ENCODE results near the gene C5orf52. TPM values are rescaled to one million over a fixed set of nuclear protein-coding genes. Genes with fewer than 3 reads are reported as not detected.
A peak's percentile ranks its signal among the peaks of the same experiment; 100 is the strongest.
"Not testable (repeated sequence)": the region's sequence is repeated elsewhere in the genome, so short reads cannot be mapped to it uniquely, and the experiment has no call there.

Gene C5orf52
- total RNA-seq, 1 donor, result not detected

DNA sequence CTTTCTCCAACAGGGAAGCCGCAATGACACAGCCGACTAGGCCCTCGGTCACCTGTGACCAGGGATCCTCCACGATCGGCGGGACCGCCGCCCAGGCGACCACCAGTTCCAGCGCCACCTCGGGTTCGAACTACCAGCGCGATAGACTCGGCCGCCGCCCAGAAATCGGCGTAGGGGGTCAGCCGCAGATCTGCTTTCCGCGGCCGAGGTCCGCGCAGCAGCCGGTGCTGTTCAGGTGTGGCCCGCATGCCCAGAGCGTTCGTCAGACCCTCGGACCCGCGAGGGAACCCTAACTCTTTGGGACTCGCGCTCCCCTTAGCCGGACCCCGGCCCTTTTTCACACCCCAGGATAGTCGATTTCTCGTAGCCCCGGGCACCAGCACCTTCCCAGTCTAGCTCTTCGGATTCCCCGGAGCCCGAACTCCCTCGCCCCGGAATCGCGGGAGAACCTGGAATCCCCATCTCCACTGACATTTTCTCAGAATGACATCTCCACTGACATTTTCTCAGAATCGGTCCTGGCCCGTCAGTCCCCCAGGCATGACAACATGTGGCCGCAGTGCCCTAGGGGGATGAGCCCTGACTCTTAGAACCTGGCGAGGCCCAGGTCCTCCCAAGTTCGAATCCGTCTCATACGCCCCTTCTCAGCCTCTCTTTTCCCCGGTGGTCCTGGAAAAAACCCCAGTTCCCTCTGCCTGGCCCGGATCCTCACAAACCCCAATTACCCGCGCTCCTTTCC is 428 bp downstream of the C5orf52 start:
- H3K27ac ChIP-seq (ENCODE audit: low read depth, low read length), result peak overlapping the region; percentile 37
- H3K4me1 ChIP-seq (ENCODE audit: insufficient read depth, low read length), result peaks cover 5% of the 10 kb centered on the region
- no peaks in the 10 kb centered on the region for H3K27me3 ChIP-seq (ENCODE audit: insufficient read depth, low read length)
- no peaks in the 10 kb centered on the region for H4K20me1 ChIP-seq (ENCODE audit: insufficient read depth, low read length)
- no peaks in the 10 kb centered on the region for H3K79me2 ChIP-seq (ENCODE audit: insufficient read depth, low read length)
- H3K4me3 ChIP-seq (ENCODE audit: insufficient read depth, low read length), result peak overlapping the region; percentile 89
- DNase-seq (ENCODE audit: insufficient read length, low spot score, missing footprints), result no peak
- TF ChIP-seq, protein P1, sequence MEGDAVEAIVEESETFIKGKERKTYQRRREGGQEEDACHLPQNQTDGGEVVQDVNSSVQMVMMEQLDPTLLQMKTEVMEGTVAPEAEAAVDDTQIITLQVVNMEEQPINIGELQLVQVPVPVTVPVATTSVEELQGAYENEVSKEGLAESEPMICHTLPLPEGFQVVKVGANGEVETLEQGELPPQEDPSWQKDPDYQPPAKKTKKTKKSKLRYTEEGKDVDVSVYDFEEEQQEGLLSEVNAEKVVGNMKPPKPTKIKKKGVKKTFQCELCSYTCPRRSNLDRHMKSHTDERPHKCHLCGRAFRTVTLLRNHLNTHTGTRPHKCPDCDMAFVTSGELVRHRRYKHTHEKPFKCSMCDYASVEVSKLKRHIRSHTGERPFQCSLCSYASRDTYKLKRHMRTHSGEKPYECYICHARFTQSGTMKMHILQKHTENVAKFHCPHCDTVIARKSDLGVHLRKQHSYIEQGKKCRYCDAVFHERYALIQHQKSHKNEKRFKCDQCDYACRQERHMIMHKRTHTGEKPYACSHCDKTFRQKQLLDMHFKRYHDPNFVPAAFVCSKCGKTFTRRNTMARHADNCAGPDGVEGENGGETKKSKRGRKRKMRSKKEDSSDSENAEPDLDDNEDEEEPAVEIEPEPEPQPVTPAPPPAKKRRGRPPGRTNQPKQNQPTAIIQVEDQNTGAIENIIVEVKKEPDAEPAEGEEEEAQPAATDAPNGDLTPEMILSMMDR (IDR thresholded peaks at IDR 0.05; ENCODE audit: extremely low read depth, low read depth, low read length), result no peak
- no peaks in the 10 kb centered on the region for H3K36me3 ChIP-seq (ENCODE audit: insufficient read depth, low read length)
- H3K4me2 ChIP-seq (ENCODE audit: insufficient read depth, low read length), result peak overlapping the region; percentile 86
- H3K9me3 ChIP-seq (ENCODE audit: low read depth, low read length), result no peaks in the 10 kb centered on the region
- peak overlapping the region; percentile 96 for H2AFZ ChIP-seq (ENCODE audit: low read length)

DNA sequence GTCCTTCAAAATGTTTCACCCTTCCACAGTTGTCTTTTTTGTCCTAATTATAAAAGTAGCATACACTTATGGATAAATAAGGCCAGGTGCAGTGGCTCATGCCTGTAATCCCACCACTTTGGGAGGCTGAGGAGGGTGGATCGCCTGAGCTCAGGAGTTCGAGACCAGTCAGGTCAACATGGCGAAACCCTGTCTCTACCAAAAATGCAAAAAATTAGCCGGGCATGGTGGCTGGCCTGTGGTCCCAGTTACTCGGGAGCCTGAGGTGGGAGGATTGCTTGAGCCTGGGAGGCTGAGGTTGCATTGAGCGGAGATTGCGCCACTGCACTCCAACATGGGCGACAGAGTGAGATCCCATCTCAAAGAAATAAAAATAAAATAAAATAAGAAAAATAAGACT is 1.6 kb downstream of the C5orf52 start:
- Histone ChIP-seq H3K27ac (ENCODE audit: low read depth, low read length) (no peak overlapping the region), H3K4me2 (ENCODE audit: insufficient read depth, low read length) (no peak overlapping the region)
- TF ChIP-seq, protein P1 (IDR thresholded peaks at IDR 0.05; ENCODE audit: extremely low read depth, low read depth, low read length), result no peak

DNA sequence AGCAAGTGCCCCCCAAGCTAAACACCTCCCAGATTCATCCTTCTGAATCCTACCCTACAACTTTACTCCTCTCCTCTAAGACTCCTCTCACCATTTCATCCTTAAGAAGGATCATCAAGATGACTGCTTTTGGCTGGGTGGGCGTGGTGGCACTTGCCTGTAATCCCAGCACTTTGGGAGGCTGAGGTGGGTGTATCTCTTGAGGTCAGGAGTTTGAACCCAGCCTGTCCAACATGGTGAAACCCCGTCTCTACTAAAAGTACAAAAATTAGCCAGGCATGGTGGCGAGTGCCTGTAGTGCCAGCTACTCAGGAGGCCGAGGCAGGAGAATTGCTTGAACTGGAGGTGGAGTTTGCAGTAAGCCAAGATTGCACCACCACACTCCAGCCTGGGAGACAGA is 3.0 kb downstream of the C5orf52 start:
- H3K79me2 ChIP-seq (ENCODE audit: insufficient read depth, low read length); H3K9me3 ChIP-seq (ENCODE audit: low read depth, low read length); H3K4me3 ChIP-seq (ENCODE audit: insufficient read depth, low read length); H3K4me1 ChIP-seq (ENCODE audit: insufficient read depth, low read length); H3K4me2 ChIP-seq (ENCODE audit: insufficient read depth, low read length); H3K36me3 ChIP-seq (ENCODE audit: insufficient read depth, low read length); H3K27me3 ChIP-seq (ENCODE audit: insufficient read depth, low read length); DNase-seq (ENCODE audit: insufficient read length, low spot score, missing footprints); H4K20me1 ChIP-seq (ENCODE audit: insufficient read depth, low read length); H3K27ac ChIP-seq (ENCODE audit: low read depth, low read length); H2AFZ ChIP-seq (ENCODE audit: low read length): not testable (repeated sequence)

More for the DNA sequence above, 1.6 kb downstream of the C5orf52 start:
- H3K4me1 ChIP-seq (ENCODE audit: insufficient read depth, low read length), result peaks cover 5% of the 10 kb centered on the region
- no peak overlapping the region for H3K4me3 ChIP-seq (ENCODE audit: insufficient read depth, low read length)
- H3K36me3 ChIP-seq (ENCODE audit: insufficient read depth, low read length), result no peaks in the 10 kb centered on the region
- no peak for DNase-seq (ENCODE audit: insufficient read length, low spot score, missing footprints)
- no peaks in the 10 kb centered on the region for H3K79me2 ChIP-seq (ENCODE audit: insufficient read depth, low read length)
- no peaks in the 10 kb centered on the region for H3K9me3 ChIP-seq (ENCODE audit: low read depth, low read length)
- H4K20me1 ChIP-seq (ENCODE audit: insufficient read depth, low read length), result no peaks in the 10 kb centered on the region
- no peaks in the 10 kb centered on the region for H3K27me3 ChIP-seq (ENCODE audit: insufficient read depth, low read length)
- no peak overlapping the region for H2AFZ ChIP-seq (ENCODE audit: low read length)

DNA sequence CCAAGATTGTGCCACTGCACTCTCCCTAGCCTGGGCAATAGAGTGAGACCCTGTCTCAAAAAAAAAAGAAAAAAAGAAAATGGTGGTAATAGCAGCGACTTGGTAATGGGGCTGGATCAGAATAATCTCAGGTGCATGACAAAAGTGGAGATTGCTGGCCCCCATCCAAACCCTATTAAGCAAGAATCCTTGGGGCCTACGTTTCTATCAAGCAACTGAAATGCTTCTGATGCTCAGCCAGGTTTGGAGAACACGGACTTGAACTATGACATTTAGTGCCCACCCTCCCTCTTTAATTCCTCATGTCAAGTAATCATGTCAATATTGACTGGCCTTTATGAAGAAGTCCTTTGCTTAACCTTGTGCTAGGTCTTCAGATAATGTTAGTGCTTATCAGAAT is 6.6 kb downstream of the C5orf52 start:
- TF ChIP-seq, protein P1 (IDR thresholded peaks at IDR 0.05; ENCODE audit: extremely low read depth, low read depth, low read length), result no peak
- no peak overlapping the region for H3K27ac ChIP-seq (ENCODE audit: low read depth, low read length)
- no peaks in the 10 kb centered on the region for H3K79me2 ChIP-seq (ENCODE audit: insufficient read depth, low read length)
- H3K36me3 ChIP-seq (ENCODE audit: insufficient read depth, low read length), result no peaks in the 10 kb centered on the region
- H3K4me2 ChIP-seq (ENCODE audit: insufficient read depth, low read length), result no peak overlapping the region
- no peaks in the 10 kb centered on the region for H3K27me3 ChIP-seq (ENCODE audit: insufficient read depth, low read length)
- H3K4me1 ChIP-seq (ENCODE audit: insufficient read depth, low read length), result no peaks in the 10 kb centered on the region
- H3K9me3 ChIP-seq (ENCODE audit: low read depth, low read length), result no peaks in the 10 kb centered on the region
- peak; percentile 77 for DNase-seq (ENCODE audit: insufficient read length, low spot score, missing footprints)
- H3K4me3 ChIP-seq (ENCODE audit: insufficient read depth, low read length), result no peak overlapping the region
- H4K20me1 ChIP-seq (ENCODE audit: insufficient read depth, low read length), result no peaks in the 10 kb centered on the region
- no peak overlapping the region for H2AFZ ChIP-seq (ENCODE audit: low read length)

Data from osteoblast (primary cell).